ENCODE measurements around the gene E2F6. TPM values are rescaled to one million over a fixed set of nuclear protein-coding genes. Genes with fewer than 3 reads are reported as not detected.

E2F6 gene
- total and polyA plus RNA-seq, 2 experiments from 2014 or later: 22.6 to 27.2 TPM

DNA sequence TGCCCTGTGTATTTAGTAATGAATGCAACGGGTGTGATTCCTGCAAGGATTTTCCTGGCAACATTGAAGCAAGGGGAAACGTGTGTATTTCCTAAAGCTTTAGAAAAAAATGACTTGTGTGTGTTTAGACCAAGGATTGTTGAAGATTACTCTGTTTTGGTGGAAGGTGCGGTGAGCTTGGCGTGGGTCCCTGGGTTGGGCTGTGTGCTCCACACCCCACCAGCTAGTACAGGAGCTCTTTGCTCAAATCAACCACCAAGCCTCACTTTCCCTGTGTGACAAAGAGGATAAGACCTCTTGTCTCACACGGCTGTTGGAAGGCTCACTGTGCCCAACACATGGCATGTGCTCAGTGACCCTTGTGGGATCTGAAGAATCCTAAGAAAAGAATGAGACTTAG is 46.5 kb upstream of the E2F6 start:
- Histone ChIP-seq H3K9me3 (ENCODE audit: low read depth) (no peaks in the 10 kb centered on the region), H3K4me1 (ENCODE audit: low read depth) (peaks cover 12% of the 10 kb centered on the region), H3K27me3 (no peaks in the 10 kb centered on the region), H3K36me3 (no peaks in the 10 kb centered on the region), H3K27ac (no peak overlapping the region), H3K4me3 (no peak overlapping the region)
- no peak for DNase-seq (ENCODE audit: low read depth in 1 of 2, low spot score in 1 of 2)
- TF ChIP-seq, protein P1, sequence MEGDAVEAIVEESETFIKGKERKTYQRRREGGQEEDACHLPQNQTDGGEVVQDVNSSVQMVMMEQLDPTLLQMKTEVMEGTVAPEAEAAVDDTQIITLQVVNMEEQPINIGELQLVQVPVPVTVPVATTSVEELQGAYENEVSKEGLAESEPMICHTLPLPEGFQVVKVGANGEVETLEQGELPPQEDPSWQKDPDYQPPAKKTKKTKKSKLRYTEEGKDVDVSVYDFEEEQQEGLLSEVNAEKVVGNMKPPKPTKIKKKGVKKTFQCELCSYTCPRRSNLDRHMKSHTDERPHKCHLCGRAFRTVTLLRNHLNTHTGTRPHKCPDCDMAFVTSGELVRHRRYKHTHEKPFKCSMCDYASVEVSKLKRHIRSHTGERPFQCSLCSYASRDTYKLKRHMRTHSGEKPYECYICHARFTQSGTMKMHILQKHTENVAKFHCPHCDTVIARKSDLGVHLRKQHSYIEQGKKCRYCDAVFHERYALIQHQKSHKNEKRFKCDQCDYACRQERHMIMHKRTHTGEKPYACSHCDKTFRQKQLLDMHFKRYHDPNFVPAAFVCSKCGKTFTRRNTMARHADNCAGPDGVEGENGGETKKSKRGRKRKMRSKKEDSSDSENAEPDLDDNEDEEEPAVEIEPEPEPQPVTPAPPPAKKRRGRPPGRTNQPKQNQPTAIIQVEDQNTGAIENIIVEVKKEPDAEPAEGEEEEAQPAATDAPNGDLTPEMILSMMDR (IDR thresholded peaks at IDR 0.05; ENCODE audit: low read depth, low read length): no peak

DNA sequence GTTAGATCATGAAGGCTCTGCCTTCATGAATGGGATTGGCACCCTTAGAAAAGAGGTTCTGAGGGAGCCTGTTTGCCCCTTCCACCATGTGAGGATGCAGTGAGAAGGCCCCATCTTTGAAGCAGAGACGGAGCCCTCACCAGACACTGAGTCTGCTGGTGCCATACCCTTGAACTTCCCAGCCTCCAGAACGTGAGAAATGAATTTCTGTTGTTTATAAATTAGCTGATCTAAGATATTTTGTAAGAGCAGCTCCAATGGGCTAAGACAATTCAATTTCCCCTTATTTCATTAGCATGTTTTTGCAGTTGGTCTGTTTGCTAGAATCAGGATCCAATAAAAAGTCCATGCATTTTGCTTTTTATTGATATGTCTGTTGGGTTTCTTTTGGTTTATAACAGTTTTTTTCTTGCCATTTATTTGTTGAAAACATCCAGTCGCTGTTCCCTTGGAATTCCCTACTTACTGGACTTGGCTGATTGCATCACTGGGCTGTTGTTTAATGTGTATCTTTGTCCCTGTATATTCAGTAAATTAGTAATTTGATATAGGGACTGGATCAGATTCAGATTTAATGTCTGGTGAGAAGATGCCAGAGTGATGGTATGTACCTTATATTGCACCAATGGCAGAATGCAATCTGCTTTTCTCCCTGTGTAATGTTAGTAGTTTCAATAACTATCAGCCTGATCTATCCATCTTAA is 43.8 kb upstream of the E2F6 start:
- H3K4me1 ChIP-seq (ENCODE audit: low read depth): peaks cover 2% of the 10 kb centered on the region
- no peaks in the 10 kb centered on the region for H3K9me3 ChIP-seq (ENCODE audit: low read depth)
- H3K4me3 ChIP-seq: no peak overlapping the region
- H3K36me3 ChIP-seq: no peaks in the 10 kb centered on the region
- no peak overlapping the region for H3K27ac ChIP-seq
- TF ChIP-seq, protein P1 (IDR thresholded peaks at IDR 0.05; ENCODE audit: low read depth, low read length): no peak
- H3K27me3 ChIP-seq: no peaks in the 10 kb centered on the region
- no peak for DNase-seq (ENCODE audit: low read depth in 1 of 2, low spot score in 1 of 2)

DNA sequence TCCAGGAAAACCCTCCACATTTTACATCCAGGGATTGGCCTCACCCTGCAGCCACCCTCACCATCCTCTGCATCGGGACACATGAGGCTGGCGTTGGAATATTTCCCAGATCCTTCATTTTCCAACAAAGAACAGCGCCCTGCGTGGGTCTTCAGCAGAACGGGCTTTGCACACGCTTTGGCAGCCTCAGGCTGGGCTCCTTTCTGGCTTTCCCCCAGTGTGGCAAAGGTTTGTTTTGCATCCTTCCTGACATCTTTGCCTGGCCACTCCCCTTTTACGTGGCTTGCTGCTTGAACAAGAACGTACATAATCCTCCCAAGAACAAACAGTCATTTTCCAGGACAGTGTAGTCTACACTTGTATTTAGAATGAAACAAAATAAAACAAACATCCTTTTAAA is 42.3 kb upstream of the E2F6 start:
- no peaks in the 10 kb centered on the region for H3K27me3 ChIP-seq
- TF ChIP-seq, protein P1 (IDR thresholded peaks at IDR 0.05; ENCODE audit: low read depth, low read length): no peak
- H3K9me3 ChIP-seq (ENCODE audit: low read depth): no peaks in the 10 kb centered on the region
- peak overlapping the region; percentile 39 for H3K27ac ChIP-seq
- no peaks in the 10 kb centered on the region for H3K4me1 ChIP-seq (ENCODE audit: low read depth)
- H3K4me3 ChIP-seq: no peak overlapping the region
- no peaks in the 10 kb centered on the region for H3K36me3 ChIP-seq
- no peak for DNase-seq (ENCODE audit: low read depth in 1 of 2, low spot score in 1 of 2)

DNA sequence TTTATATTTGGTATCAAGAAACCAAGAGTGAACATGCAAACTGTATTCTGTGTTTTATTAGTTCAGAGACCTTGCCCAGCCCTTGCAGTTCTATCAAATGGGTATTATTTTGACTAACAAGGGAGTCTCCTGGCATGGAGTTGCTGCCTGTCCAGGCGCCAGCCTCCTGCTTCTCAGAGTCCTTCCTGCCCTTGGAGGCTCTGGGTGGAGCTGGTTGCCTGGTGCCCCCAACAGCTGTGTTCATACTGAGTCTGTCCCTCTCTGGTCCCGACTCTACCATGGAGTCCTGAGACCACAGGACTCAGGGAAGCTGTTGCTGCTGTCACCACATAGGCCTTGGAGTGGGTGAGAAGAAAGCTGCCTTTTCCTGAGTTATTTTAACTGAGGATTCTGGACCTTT is 41.6 kb upstream of the E2F6 start:
- H3K27ac ChIP-seq: peak overlapping the region; percentile 39
- DNase-seq (ENCODE audit: low read depth in 1 of 2, low spot score in 1 of 2): no peak
- H3K4me3 ChIP-seq: no peak overlapping the region
- H3K36me3 ChIP-seq: no peaks in the 10 kb centered on the region
- TF ChIP-seq, protein P1 (IDR thresholded peaks at IDR 0.05; ENCODE audit: low read depth, low read length): no peak
- H3K9me3 ChIP-seq (ENCODE audit: low read depth): no peaks in the 10 kb centered on the region
- no peaks in the 10 kb centered on the region for H3K4me1 ChIP-seq (ENCODE audit: low read depth)
- no peaks in the 10 kb centered on the region for H3K27me3 ChIP-seq

DNA sequence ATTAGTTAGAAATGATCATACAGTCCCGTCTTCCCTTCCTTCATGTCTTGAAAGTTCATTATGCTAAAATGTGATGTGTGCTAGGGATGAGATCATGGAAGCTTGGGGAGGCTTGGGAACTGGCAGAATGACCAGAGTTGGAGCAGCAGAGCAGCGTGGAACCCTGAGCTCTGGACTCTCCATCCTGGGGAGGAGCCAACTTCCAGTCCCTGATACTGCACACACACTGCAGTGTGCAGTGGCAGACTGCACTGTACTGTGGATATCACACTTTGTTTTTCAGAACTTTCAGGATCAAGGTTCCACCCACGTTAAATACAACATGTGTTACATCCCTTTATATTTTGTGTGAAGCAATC is 40.6 kb upstream of the E2F6 start:
- Histone ChIP-seq H3K9me3 (ENCODE audit: low read depth) (no peaks in the 10 kb centered on the region), H3K36me3 (no peaks in the 10 kb centered on the region), H3K4me1 (ENCODE audit: low read depth) (no peaks in the 10 kb centered on the region), H3K27me3 (no peaks in the 10 kb centered on the region), H3K4me3 (no peak overlapping the region), H3K27ac (no peak overlapping the region)
- TF ChIP-seq, protein P1 (IDR thresholded peaks at IDR 0.05; ENCODE audit: low read depth, low read length): no peak
- no peak for DNase-seq (ENCODE audit: low read depth in 1 of 2, low spot score in 1 of 2)
